Measurements from ENCODE around the gene SSBP3. TPM values are rescaled to one million over a fixed set of nuclear protein-coding genes. Genes with fewer than 3 reads are reported as not detected.

Gene SSBP3
- total and polyA plus RNA-seq, 9 of the 15 experiments (the other 6 are each of a cell fraction or from before 2014, with no cell fraction given) = 8.7 to 108 (median 33.8) TPM

DNA sequence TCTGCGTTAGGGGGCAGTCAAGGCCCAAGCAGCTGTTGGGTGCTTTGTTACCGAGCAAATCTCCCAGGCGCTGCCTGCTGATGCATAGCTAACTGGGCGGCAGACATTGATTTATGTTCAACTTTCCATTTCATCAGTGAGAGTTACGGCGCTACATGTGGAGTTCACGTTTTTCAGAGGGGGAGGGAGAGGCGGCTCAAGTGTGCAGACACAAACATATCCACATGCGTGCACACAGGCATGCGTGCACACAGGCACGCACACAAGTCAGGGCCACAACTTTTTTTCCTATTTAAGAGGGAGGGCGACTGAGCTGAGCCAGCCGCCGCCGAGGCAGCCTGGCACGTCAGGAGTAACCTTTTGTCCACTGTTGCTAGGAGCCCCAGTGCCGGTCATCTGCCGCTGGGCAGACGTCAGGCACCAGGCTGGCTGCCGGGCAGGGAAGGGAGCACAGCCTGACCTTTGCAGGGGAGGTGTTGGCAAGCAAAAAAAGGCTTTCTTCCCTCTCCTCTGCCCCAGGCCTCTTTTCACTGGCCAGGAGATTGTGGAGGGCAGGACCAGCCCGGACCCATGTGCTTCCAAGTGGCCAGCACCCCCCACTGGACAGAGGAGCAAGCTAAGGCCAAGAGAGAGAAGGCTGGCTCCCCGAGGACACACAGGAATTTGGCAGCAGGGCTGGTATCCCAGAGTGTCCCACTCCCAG is 133.0 kb downstream of the SSBP3 start (continued):
- TF ChIP-seq, protein P1, sequence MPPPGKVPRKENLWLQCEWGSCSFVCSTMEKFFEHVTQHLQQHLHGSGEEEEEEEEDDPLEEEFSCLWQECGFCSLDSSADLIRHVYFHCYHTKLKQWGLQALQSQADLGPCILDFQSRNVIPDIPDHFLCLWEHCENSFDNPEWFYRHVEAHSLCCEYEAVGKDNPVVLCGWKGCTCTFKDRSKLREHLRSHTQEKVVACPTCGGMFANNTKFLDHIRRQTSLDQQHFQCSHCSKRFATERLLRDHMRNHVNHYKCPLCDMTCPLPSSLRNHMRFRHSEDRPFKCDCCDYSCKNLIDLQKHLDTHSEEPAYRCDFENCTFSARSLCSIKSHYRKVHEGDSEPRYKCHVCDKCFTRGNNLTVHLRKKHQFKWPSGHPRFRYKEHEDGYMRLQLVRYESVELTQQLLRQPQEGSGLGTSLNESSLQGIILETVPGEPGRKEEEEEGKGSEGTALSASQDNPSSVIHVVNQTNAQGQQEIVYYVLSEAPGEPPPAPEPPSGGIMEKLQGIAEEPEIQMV (tag; conservative IDR thresholded peaks at IDR 0.05; ENCODE audit: low read depth) = 0 out of 2 replicates have a peak, but pooled peaks have one; percentile 39
- TF ChIP-seq, protein P2, sequence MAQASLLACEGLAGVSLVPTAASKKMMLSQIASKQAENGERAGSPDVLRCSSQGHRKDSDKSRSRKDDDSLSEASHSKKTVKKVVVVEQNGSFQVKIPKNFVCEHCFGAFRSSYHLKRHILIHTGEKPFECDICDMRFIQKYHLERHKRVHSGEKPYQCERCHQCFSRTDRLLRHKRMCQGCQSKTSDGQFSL (CRISPR knock-in tag; IDR thresholded peaks at IDR 0.05) = peak; percentile 81
- TF ChIP-seq, protein P2 (tag; IDR thresholded peaks at IDR 0.05) = no peak
- no peak for TF ChIP-seq ELF2 (CRISPR knock-in tag; IDR thresholded peaks at IDR 0.05)
- TF ChIP-seq, protein P3, sequence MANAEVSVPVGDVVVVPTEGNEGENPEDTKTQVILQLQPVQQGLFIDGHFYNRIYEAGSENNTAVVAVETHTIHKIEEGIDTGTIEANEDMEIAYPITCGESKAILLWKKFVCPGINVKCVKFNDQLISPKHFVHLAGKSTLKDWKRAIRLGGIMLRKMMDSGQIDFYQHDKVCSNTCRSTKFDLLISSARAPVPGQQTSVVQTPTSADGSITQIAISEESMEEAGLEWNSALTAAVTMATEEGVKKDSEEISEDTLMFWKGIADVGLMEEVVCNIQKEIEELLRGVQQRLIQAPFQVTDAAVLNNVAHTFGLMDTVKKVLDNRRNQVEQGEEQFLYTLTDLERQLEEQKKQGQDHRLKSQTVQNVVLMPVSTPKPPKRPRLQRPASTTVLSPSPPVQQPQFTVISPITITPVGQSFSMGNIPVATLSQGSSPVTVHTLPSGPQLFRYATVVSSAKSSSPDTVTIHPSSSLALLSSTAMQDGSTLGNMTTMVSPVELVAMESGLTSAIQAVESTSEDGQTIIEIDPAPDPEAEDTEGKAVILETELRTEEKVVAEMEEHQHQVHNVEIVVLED (CRISPR knock-in tag; IDR thresholded peaks at IDR 0.05) = no peak
- no peak for TF ChIP-seq ZNF707 (CRISPR knock-in tag; conservative IDR thresholded peaks at IDR 0.05)
- TF ChIP-seq ZNF311 (CRISPR knock-in tag; IDR thresholded peaks at IDR 0.05) = no peak
- TF ChIP-seq ESRRB (CRISPR knock-in tag; IDR thresholded peaks at IDR 0.05; ENCODE audit: borderline replicate concordance) = no peak
- peak; percentile 59; the same call in 1 of the 2 replicates for TF ChIP-seq KLF16 (IDR thresholded peaks at IDR 0.05)
- peak; percentile 35 for TF ChIP-seq BRD9 (IDR thresholded peaks at IDR 0.05; ENCODE audit: low read depth, partially characterized antibody)
- peak; percentile 63; the same call in 1 of the 2 replicates for TF ChIP-seq ZC3H11A (IDR thresholded peaks at IDR 0.05; ENCODE audit: low read depth, low read length)
- no peak for TF ChIP-seq DDX20 (tag; IDR thresholded peaks at IDR 0.05; ENCODE audit: low read depth)
- no peak for TF ChIP-seq FOXA3 (CRISPR knock-in tag; conservative IDR thresholded peaks at IDR 0.05 in 1 of 2, IDR thresholded peaks at IDR 0.05 in 1 of 2)
- no peak for TF ChIP-seq RBM15 (IDR thresholded peaks at IDR 0.05; ENCODE audit: insufficient read depth, low read length)
- TF ChIP-seq ZC3H4 (CRISPR knock-in tag; IDR thresholded peaks at IDR 0.05; ENCODE audit: borderline replicate concordance) = no peak
- no peak for TF ChIP-seq RBM34 (IDR thresholded peaks at IDR 0.05; ENCODE audit: borderline replicate concordance, insufficient read depth, low read length)
- TF ChIP-seq SPI1 (IDR thresholded peaks at IDR 0.05; ENCODE audit: borderline replicate concordance, low read depth, low read length) = no peak
- TF ChIP-seq TAF1 (IDR thresholded peaks at IDR 0.05; ENCODE audit: control insufficient read depth, extremely low read depth, insufficient read depth, low read length, severe bottlenecking) = no peak
- no peak for TF ChIP-seq NFYB (IDR thresholded peaks at IDR 0.05; ENCODE audit: extremely low read depth, insufficient read length)
- TF ChIP-seq ZNF785 (CRISPR knock-in tag; IDR thresholded peaks at IDR 0.05) = no peak
- TF ChIP-seq, protein P4, sequence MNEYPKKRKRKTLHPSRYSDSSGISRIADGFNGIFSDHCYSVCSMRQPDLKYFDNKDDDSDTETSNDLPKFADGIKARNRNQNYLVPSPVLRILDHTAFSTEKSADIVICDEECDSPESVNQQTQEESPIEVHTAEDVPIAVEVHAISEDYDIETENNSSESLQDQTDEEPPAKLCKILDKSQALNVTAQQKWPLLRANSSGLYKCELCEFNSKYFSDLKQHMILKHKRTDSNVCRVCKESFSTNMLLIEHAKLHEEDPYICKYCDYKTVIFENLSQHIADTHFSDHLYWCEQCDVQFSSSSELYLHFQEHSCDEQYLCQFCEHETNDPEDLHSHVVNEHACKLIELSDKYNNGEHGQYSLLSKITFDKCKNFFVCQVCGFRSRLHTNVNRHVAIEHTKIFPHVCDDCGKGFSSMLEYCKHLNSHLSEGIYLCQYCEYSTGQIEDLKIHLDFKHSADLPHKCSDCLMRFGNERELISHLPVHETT (CRISPR knock-in tag; conservative IDR thresholded peaks at IDR 0.05 in 1 of 2, IDR thresholded peaks at IDR 0.05 in 1 of 2) = no peak
- no peak for TF ChIP-seq NFIC (IDR thresholded peaks at IDR 0.05)
